Vagina (tissue), 2 donors: ENCODE results near the gene TBC1D8B.
"Not testable (repeated sequence)": the region's sequence is repeated elsewhere in the genome, so short reads cannot be mapped to it uniquely, and the experiment has no call there.

Experiments used
- POLR2A ChIP-seq, 2 donors: fragments of 450-650 bp; IDR thresholded peaks; one replicate each; pipeline ENCODE4 v1.6.1; 2017; ENCODE audit warnings: antibody characterized with exemption in 2 of 2, mild to moderate bottlenecking in 2 of 2, moderate library complexity in 2 of 2
- TF ChIP-seq, protein P1 (sequence below), 3 experiments: fragments of 450-650 bp in 2 of 3; fragments of 200-600 bp in 1 of 3; sonication (generic) in 1 of 3; IDR thresholded peaks; one replicate each; pipeline ENCODE4 v1.5.1; 2017 to 2019; ENCODE audit warnings: antibody characterized with exemption in 3 of 3, mild to moderate bottlenecking in 2 of 3, moderate library complexity in 2 of 3

DNA sequence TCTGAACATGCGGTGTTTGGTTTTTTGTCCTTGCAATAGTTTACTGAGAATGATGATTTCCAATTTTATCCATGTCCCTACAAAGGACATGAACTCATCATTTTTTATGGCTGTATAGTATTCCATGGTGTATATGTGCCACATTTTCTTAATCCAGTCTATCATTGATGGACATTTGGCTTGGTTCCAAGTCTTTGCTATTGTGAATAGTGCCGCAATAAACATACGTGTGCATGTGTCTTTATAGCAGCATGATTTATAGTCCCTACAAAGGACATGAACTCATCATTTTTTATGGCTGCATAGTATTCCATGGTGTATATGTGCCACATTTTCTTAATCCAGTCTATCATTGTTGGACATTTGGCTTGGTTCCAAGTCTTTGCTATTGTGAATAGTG lies 11.6 kb downstream of the TBC1D8B start:
- TF ChIP-seq POLR2A (IDR thresholded peaks at IDR 0.05), result not testable (repeated sequence)
- TF ChIP-seq, protein P1, sequence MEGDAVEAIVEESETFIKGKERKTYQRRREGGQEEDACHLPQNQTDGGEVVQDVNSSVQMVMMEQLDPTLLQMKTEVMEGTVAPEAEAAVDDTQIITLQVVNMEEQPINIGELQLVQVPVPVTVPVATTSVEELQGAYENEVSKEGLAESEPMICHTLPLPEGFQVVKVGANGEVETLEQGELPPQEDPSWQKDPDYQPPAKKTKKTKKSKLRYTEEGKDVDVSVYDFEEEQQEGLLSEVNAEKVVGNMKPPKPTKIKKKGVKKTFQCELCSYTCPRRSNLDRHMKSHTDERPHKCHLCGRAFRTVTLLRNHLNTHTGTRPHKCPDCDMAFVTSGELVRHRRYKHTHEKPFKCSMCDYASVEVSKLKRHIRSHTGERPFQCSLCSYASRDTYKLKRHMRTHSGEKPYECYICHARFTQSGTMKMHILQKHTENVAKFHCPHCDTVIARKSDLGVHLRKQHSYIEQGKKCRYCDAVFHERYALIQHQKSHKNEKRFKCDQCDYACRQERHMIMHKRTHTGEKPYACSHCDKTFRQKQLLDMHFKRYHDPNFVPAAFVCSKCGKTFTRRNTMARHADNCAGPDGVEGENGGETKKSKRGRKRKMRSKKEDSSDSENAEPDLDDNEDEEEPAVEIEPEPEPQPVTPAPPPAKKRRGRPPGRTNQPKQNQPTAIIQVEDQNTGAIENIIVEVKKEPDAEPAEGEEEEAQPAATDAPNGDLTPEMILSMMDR (IDR thresholded peaks at IDR 0.05), result not testable (repeated sequence)
